IPS-NIHi7 (cell line): ENCODE results near the gene ZNF644.

Experiments
- DNase-seq: peaks from one replicate; pipeline ENCODE4 v3.0.0; 2012; ENCODE audit warnings: mixed read lengths; ENCODE audit errors: extremely low spot score

The ZNF644 gene

DNA sequence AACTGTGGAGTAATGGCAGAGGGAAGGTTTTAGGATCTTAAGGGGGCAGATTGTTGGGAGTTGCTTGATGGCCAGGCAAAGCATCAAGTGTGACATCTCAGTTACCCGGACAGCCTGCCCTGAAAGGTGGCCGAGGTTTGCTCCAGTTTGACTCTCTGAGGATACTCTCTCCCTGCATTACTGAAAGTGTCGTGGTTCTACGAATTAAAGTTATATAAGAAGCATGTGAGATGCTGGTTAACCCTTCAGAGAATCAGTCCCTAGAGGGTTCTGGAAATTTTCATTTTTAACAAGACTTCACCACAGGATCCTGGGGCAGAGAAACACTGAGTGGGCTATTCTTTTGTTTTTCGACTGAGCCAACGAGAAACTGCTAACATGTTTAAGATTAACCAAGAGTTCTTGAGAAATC lies 689 bp upstream of the ZNF644 start:
- DNase-seq: no peak

DNA sequence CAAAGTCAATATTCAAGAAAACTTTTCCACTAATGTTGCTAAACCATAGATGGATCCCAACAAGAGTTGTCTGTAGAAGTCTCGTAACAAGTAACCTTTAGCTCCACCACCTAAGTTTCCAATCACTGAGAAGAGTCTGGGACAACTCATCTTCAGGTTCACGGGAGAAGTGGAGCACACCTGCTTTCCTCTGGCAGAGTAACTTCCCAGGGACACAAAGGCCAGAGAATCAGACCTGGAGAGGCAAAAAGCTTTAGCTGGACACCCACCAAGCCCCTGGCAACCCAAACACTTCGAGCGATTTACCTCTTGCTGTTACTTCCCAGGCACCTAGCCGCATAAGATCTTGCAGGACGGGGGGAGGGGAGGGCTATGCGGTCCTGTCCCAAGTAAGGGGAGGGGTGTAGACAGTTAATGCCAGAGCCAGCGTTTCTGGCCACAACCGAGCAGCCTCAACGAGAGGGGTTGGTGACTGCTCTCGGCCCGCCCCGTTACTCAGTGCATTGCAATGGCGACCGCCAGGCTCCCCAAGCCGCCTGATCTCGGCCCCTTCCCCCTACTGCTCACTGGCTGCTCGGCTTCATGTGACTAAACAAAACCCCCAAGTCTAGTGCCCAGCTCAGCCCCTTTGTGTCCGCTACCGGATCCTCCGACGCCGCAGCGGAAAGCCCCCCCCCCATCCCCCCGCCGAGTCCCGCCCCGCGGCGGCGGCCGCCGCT lies 709 bp downstream of the ZNF644 start:
- DNase-seq: peak; percentile 74

DNA sequence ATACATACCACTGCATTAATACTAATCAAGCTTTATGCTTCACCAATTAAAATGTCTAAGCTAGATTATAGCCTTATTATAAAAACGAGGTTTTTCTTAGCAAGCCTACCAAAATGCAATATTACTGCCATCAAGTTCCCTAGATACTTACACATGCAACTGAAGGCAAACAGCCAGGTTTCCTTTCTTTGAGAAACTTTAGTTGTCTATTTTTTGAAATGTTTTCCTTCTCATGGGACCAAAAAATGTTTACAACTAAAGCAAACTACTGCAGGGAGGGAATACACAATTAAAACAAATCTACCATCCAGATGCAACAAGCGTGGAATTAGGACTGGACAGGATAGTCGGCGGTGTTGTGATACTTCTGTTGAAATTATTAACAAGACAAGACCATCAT lies 1.3 kb downstream of the ZNF644 start:
- no peak for DNase-seq

DNA sequence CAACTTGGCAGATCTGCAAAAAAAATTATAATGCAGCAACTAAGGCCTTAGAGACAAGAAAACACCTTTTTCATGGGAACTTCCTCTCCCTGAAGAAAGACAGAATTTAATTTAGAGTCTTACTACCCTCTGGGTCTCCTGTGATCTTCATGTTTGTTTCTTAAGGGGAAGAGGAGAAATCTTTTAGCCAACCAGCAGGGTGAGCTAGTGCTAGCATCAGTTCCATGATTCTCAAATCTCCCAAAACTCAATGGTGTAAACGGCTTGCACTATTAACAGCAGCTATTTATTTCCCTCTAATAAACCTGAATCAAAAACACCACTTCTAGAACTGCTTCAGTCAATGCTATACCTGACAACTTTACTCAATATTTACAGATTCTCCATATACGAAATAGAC lies 3.8 kb downstream of the ZNF644 start:
- DNase-seq: no peak

DNA sequence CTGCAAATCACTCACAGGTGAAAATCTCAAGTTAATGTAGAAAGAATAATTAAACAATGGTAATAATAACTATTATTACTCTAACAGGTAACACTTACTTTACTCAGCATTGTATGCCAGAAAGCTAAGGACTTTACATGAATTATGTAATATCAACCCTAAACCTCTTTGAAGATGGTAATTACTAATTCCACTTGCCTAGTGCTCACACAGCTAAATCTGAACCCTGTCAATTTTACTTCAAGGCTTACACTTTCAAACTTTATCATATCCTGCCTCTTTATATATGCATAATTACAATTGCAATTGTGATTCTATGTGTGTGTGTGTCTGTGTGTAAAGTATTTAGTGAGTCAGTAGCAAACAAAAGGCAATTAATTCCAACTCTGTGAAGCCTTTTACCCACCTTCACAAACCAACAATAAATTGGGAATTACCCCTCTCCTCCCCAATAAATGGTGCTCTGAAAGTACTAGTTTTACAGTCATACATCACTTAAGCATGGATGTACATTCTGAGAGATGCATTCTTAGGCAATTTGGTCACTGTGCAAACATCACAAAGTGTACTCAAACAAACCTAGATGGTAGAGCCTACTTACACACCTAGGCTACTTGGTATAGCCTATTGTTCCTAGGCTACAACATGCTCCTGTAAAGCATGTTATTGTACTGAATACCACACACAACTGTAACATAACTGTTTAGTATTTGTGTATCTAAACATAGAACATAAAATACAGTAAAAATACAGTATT lies 5.9 kb downstream of the ZNF644 start:
- DNase-seq: no peak

DNA sequence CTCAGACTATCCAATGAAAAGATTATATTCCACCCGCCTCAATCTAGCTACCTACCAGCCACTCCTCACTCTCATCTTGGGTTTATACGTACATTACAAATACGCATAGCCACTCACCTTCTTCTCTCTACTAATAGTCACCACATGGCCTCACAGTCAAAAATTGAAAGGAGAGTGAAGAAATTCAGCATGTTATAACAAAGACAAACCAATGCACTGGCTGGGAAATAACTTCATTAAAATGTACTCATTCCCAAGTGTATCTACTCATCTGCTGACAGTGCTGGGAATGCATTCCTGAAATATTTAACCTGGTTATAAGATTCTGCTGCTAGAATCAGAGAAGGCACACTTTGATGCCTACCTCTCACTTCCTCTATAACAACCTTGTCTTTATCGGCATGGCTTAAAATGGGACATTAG lies 6.5 kb downstream of the ZNF644 start:
- no peak for DNase-seq

DNA sequence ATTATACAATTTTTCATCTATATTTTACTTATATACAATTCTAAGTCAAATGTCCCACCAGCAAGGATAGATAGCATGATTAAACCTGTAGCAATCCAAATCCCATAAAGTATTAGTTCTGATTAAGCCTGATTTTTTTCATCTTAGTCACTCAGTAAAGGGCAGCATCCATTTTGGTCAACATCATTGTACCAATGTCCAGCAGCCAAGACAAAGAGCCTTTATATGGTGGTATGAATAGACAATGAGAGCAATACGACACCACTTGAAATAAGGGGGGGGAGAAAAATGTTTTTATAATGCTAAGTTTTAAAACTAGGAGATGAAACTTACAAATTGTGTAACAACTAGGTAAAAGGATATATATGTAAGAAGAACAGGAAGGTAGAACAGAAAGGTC lies 7.4 kb downstream of the ZNF644 start:
- no peak for DNase-seq

DNA sequence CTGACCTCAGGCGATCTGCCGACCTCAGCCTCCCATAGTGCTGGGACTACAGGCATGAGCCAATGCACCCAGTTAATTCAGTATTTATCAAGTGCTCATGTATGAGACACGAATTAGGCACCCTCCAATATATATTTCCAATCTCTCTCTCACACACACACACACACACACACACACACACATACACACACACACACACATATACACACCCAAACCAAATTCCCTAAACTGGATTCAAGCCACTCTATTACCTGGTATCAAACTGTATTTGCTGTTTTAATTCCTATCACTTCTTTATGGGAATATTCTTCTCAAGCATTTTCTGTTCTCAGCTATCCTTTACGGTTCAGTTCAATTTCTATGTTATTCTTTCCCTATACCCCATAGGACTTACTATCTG lies 8.5 kb downstream of the ZNF644 start:
- DNase-seq: no peak

DNA sequence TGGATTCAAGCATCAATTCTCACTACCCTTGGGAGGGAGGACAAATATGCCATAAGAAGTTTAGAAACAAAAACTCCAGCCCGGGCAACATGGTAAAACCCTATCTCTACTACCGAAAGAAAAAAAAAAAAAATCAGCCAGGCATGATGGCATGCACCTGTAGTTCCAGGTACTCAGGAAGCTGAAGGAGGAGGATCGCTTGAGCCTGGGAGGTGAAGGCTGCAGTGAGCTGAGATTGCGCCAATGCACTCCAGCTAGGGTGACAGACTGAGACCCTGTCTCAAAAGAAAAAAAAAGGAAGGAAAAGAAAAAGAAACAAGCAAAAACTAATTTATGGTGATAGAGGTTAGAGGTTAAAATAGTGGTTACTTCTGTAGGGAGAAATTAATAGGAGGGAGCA lies 9.6 kb downstream of the ZNF644 start:
- no peak for DNase-seq

DNA sequence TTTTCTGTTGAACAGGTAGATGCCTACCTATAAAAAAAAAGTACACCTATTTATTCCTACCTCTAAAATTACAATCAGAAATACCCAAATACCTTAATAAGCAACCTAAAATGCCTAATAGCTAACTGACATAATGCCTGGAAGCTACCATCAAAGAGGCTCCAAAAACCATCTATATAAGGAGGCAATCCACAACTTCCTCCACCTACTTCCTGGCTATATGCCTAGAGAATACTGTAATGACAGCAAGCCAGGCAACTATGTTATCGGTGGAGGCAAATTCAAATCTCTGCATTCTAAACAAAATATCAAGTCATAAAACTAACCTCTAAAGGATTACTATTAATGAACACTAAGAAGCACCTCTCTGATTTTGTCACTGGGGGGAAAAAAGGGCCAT lies 10.1 kb downstream of the ZNF644 start:
- no peak for DNase-seq

DNA sequence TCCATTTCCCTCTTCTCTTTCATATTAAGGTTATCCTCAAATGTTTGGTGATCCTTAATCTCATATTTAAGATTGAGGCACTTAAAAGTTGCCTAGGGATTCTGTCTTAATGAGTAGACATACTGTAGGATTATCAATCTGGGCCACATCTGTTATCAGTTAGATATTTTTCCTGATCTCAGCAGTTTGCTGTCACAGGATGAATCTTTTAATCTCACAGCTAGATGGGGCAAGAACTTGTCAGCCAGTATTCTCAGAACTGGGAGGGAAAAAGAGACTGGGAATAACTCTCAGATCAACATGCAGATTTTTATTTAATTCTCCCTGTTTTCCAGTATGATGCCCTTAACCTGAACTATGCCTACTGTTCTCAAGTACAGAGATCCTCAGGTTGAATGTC lies 14.0 kb downstream of the ZNF644 start:
- DNase-seq: no peak

DNA sequence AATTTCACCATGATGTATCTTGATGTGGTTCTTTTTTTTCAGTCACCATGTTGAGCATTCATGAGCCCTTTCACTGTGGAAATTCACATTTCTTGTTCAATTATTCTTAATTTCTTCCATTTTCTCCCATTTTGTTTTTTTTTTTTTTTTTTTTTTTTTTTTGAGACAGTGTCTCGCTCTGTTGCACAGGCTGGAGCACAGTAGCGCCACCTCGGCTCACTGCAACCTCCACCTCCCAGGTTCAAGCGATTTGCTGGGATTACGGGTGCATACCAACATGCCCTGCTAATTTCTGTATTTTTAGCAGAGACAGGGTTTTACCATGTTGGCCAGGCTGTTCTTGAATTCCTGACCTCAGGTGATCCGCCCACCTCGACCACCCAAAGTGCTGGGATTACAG lies 14.7 kb downstream of the ZNF644 start:
- DNase-seq: no peak

DNA sequence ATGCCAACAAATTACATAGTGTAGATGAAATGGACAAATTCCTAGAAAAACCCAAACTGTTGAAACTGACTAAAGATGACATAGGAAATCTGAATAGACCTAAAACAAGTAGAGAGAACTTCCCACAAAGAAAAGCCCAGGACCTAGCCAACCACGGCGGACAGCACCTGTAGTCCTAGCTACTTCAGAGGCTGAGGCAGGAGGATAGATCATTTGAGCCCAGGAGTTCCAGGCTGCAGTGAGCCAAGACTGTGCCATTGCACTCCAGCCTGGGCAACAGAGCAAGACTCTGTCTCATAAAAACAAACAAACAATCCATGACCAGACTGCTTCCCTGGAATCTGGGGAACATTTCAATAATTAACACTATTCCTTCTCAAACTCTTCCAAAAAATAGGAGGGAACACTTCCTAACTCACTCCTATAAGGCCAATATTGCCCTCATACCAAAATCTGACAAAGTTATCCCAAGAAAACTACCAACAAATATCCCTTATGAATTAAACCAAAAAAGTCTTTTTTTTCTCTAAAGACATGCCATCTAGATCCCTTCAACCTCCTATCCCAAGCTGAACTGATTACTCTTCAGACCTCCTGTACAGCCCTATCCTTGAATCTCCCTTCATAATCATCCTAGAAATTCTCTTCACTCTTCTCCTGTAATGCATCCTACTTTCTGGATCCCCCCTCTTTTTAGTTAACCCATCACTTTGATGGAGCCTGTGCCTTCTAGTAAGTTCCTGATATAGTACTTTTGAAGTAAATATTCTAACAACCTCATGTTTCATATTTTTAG lies 15.5 kb downstream of the ZNF644 start:
- DNase-seq: no peak

DNA sequence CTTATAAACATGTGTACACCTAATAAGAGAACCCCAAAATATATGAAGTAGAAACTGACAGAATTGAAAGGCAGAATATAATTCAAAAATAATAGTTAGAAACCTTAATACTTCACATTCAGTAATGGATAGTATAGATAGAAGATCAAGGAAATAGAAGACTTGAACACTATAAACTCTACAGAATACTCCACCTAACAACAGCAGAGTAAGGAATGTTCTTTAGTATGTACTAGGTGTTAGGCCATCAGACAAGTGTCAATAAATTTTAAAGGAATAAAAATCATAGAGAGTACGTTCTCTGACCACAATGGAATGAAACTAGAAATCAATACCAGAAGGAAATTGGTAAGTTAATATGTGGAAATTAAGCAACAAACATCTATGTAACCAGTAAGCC lies 16.6 kb downstream of the ZNF644 start:
- DNase-seq: no peak

DNA sequence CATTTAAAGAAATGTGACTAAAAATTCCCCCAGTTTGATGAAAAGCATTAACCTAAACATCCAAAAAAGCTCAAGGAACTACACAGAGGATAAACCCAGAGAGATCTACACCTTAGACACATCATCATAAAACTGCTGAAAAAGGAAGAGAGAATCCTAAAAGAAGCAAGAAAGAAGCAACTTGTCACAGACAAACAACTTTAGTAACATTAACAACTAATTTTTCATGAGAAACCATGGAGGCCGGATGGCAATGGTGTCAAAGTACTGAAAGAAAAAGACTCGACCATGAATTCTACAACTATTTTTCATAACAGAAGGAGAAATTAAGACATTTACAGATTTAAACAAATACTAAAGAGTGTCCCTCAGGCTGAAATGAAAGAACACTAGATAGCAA lies 17.7 kb downstream of the ZNF644 start:
- DNase-seq: no peak

DNA sequence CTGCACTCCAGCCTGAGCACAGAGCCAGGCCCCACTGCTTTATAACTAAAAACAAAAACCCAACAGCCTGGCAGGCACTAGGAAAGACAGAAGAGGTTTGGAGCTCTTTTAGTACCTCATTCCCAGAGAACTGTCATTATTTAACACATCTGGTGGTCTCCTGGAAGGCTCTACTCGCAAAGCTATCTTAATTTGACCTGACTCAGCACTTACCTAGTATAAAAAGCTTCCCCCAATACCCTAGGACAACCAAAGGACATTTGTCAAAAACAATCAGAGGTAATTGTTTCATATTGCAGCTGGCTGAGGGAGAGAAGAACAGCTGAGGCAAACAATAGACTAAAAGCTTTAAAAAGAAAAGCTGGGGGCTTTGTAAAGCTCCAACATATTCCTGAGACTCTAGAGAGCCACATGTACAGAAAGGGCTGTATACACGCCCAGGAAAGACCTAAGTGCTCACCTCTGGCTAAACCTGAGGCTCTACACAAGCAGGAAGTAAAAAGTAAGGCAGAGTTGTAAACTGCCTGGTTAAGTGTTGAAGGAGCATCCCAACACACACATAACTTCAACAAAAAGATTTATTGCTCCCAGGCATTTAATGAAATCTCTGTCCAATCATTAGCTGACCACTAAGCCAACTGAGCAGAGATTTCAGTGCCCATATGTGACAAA lies 25.0 kb downstream of the ZNF644 start:
- no peak for DNase-seq

DNA sequence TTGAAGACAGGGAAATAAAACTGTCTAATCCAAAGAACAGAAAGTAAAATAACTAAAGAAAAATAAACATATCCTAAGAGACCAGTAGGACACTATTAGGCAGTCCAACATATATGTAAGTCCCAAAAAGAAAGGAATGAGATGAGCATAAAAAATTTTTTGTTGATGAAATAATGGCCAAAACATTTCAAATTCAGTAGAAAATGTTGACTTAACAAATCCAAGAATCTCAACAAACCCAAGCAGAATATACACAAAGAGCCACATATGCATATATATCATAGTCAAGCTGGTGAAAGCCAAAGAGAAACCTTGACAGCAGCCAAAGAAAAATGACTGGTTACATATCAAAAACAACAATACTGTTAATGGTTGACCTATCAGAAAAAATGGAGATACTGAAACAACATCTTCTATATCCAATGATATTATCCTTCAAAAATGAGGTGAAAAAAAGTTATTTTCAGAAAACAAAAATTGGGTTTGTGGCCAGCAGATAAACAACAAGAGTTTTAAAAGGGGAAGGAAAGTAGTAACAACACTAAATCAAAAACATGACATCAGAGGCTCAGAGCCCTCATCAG lies 26.4 kb downstream of the ZNF644 start:
- DNase-seq: no peak

DNA sequence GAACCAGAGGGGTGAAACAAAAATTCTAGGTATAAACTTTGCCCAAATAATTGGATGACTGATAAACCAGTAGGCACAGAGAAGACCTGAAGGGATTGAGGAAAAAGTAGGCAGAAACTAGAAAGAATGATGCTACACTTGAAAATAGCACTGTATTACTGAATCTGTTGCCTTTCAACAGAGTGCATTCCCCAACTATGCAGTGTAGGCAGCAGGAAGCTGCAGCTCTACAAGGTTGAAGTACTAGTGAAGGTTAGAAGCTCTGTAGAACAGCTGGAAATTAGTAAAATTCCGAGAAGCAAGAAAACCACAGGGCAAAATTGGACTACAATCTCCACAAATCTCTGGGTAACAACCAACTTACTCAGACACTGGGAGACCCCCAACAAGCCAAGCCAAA lies 27.4 kb downstream of the ZNF644 start:
- DNase-seq: no peak

DNA sequence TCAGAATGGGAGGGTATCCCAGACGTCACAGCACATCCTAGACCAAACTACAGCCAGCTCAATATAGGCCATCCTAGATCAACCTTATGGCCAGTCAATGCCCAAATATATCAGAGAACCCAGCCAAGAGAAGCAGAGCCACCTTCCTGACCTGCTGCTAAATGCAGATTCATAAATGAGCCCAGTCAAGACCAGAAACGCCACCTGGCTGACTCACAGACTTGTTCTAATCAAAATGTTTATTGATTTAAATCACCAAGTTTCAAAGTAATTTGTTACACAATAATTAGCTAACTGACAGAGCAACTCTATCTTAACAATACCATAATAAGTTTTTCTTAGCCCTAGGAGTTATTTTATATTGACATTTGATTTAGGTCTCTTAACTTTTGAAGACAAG lies 28.6 kb downstream of the ZNF644 start:
- no peak for DNase-seq

DNA sequence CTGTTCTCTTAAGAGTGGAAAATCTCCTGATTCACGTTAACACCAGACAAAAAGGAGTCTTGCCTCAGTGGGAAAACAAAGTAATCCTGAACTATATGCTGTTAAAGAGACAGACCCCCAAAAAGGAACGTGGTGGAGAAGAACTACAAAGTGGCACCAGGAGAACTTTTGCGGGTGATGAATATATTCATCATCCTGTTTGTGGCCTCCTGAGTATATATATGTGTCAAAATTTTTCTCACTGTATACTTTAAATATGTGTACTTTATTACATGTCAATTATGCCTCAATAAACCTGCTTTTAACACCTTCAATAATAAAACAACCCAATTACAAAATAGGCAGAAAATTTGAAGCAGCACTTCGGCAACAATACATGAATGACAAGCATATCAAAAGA lies 31.1 kb downstream of the ZNF644 start:
- DNase-seq: no peak

DNA sequence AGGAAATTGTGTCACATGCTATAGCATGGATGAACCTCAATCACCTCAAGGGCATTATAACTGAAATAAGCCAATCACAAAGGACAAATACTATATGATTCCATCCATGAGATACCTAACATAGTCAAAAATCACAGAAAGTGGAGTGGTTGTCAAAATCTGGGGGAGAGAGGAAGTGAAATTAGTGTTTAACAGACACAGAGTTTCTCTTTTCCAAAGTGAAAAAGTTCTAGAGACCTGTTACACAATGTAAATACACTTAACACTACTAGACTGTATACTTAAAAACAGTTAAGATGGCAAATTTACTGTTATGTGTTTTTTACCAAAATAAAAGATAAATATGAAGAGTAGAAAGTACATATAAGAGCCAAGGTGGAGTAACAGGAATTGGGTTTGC lies 31.8 kb downstream of the ZNF644 start:
- no peak for DNase-seq

DNA sequence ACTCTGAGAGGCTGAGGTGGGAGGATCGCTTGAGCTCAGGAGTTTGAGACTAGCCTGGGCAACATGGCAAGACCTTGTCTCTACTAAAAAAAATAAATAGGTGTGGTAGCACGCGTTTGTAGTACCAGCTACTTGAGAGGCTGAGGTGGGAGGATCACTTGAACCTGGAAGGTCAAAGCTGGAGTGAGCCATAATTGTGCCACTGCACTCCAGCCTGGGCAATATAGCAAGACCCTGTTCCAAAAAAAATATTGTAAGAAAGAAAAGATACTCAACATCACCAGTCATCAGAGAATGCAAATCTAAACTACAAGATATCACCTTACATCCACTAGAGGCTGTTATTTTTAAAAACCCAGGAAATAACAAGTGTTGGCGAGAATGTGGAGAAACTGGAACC lies 32.5 kb downstream of the ZNF644 start:
- DNase-seq: no peak
